Neuronal stem cell (in vitro differentiated cells): ENCODE measurements around the gene IGSF9.

ENCODE experiments used
- DNase-seq: peaks from one replicate; pipeline ENCODE4 v3.0.0-alpha.2; 2013; ENCODE audit warnings: low spot score
- H2AFZ ChIP-seq: one replicate; pipeline ENCODE4 v1.6.1; 2013; ENCODE audit warnings: mild to moderate bottlenecking, low read length, inconsistent platforms
- H2AK5ac ChIP-seq: 2 replicates; pipeline ENCODE4 v1.6.1; 2013; ENCODE audit warnings: low read depth, mild to moderate bottlenecking, inconsistent platforms, low read length, moderate library complexity, mixed read lengths
- H2BK120ac ChIP-seq: 2 replicates; pipeline ENCODE4 v1.6.1; 2013; ENCODE audit warnings: low read depth, mild to moderate bottlenecking, inconsistent platforms, low read length, moderate library complexity, mixed read lengths
- H2BK12ac ChIP-seq: one replicate; pipeline ENCODE4 v1.6.1; 2013; ENCODE audit warnings: low read length, inconsistent platforms
- H2BK15ac ChIP-seq: 2 replicates; pipeline ENCODE4 v1.6.1; 2013; ENCODE audit warnings: mild to moderate bottlenecking, low read length, inconsistent platforms, mixed read lengths
- H2BK5ac ChIP-seq: one replicate; pipeline ENCODE4 v1.6.1; 2013; ENCODE audit warnings: inconsistent platforms, mild to moderate bottlenecking, low read length, moderate library complexity
- H3K14ac ChIP-seq: one replicate; pipeline ENCODE4 v1.6.1; 2013; ENCODE audit warnings: low read length, inconsistent platforms
- H3K18ac ChIP-seq: 2 replicates; pipeline ENCODE4 v1.6.1; 2013; ENCODE audit warnings: low read length, inconsistent platforms
- H3K23ac ChIP-seq: 2 replicates; pipeline ENCODE4 v1.6.1; 2013; ENCODE audit warnings: low read depth, mild to moderate bottlenecking, mixed read lengths, low read length, inconsistent platforms; ENCODE audit not compliant: poor library complexity
- H3K27ac ChIP-seq: replicated peaks from 3 replicates; pipeline ENCODE4 v1.5.1; 2013; ENCODE audit warnings: low read length, inconsistent platforms
- H3K27me3 ChIP-seq, 3 experiments: 2 replicates each; pipeline ENCODE4 v1.6.1; 2013; ENCODE audit warnings: low read length in 3 of 3, mild to moderate bottlenecking in 2 of 3, inconsistent platforms in 1 of 3, low read depth in 1 of 3, mixed read lengths in 1 of 3, moderate library complexity in 1 of 3; ENCODE audit not compliant: control insufficient read depth in 3 of 3, insufficient read depth in 3 of 3
- H3K36me3 ChIP-seq, 2 donors: replicated peaks in 1 of 2; 2 replicates each; pipeline ENCODE4 v1.6.1; 2013; ENCODE audit warnings: low read length in 2 of 2; ENCODE audit not compliant: control insufficient read depth in 2 of 2, insufficient read depth in 2 of 2
- H3K4ac ChIP-seq: 2 replicates; pipeline ENCODE4 v1.6.1; 2013; ENCODE audit warnings: inconsistent platforms, mild to moderate bottlenecking, low read length, moderate library complexity
- H3K4me1 ChIP-seq, 2 donors: 1 replicate in 1 of 2; 2 replicates in 1 of 2; pipeline ENCODE4 v1.6.1; 2013; ENCODE audit warnings: low read length in 2 of 2, low read depth in 1 of 2; ENCODE audit not compliant: control insufficient read depth in 2 of 2, insufficient read depth in 1 of 2
- H3K4me2 ChIP-seq: one replicate; pipeline ENCODE4 v1.6.1; 2013; ENCODE audit warnings: mild to moderate bottlenecking, low read length, inconsistent platforms; ENCODE audit not compliant: insufficient read depth, poor library complexity, severe bottlenecking
- H3K4me3 ChIP-seq, 2 donors: 2 replicates each; pipeline ENCODE4 v1.5.1; 2013; ENCODE audit warnings: low read length in 2 of 2, mild to moderate bottlenecking in 2 of 2, inconsistent platforms in 1 of 2, moderate library complexity in 1 of 2
- H3K79me1 ChIP-seq: one replicate; pipeline ENCODE4 v1.6.1; 2013; ENCODE audit warnings: low read depth, mild to moderate bottlenecking, inconsistent platforms, low read length, moderate library complexity
- H3K9ac ChIP-seq: one replicate; pipeline ENCODE4 v1.6.1; 2013; ENCODE audit warnings: mild to moderate bottlenecking, low read depth, low read length, inconsistent platforms; ENCODE audit not compliant: poor library complexity
- H3K9me3 ChIP-seq, 2 donors: replicated peaks in 1 of 2; 2 replicates each; pipeline versions ENCODE3 to v1.6.1; 2013; ENCODE audit warnings: low read length in 2 of 2, mild to moderate bottlenecking in 2 of 2, inconsistent platforms in 1 of 2, low read depth in 1 of 2, mixed read lengths in 1 of 2, moderate library complexity in 1 of 2; ENCODE audit not compliant: control insufficient read depth in 2 of 2, insufficient read depth in 1 of 2
- H4K8ac ChIP-seq: one replicate; pipeline ENCODE4 v1.6.1; 2013; ENCODE audit warnings: low read depth, mild to moderate bottlenecking, inconsistent platforms, low read length, moderate library complexity
- H4K91ac ChIP-seq: one replicate; pipeline ENCODE4 v1.6.1; 2013; ENCODE audit warnings: low read length, low read depth, mild to moderate bottlenecking, inconsistent platforms; ENCODE audit not compliant: poor library complexity
- WGBS, 2 donors: extraction: QIAGEN DNeasy Blood & Tissue Kit; methylation state at CpG; one replicate each; pipeline ENCODE4 v1.1.7; 2013; ENCODE audit warnings: missing lambda C conversion rate in 2 of 2, mixed read lengths in 1 of 2; ENCODE audit not compliant: insufficient read length in 2 of 2, insufficient replicate concordance in 1 of 2; ENCODE audit errors: extremely low coverage in 2 of 2; 5-methylcytosine and 5-hydroxymethylcytosine counted together

Gene IGSF9

GRCh38 chr1:159914252-159915018 is 31.0 kb downstream of the IGSF9 start:
- no peak overlapping the region for H2BK12ac ChIP-seq
- H2AK5ac ChIP-seq = peak overlapping the region; percentile 9
- H2BK15ac ChIP-seq = peak overlapping the region; percentile 16
- no peaks in the 10 kb centered on the region for H3K9me3 ChIP-seq
- H3K18ac ChIP-seq = no peak overlapping the region
- H4K8ac ChIP-seq = no peak overlapping the region
- H3K27me3 ChIP-seq = peaks cover 0 to 4% (median 0%) of the 10 kb centered on the region in 3 experiments
- no peaks in the 10 kb centered on the region for H3K79me1 ChIP-seq
- H3K27ac ChIP-seq = no peak overlapping the region
- peaks cover 24 to 30% of the 10 kb centered on the region in 2 donors for H3K4me1 ChIP-seq
- no peak overlapping the region for H4K91ac ChIP-seq
- H2BK120ac ChIP-seq = no peak overlapping the region
- peak overlapping the region; percentile 24 for H3K9ac ChIP-seq
- H2AFZ ChIP-seq = no peak overlapping the region
- H3K36me3 ChIP-seq = no peaks in the 10 kb centered on the region
- H3K4me2 ChIP-seq = no peak overlapping the region
- H3K4me3 ChIP-seq = no peak overlapping the region
- no peak overlapping the region for H3K23ac ChIP-seq
- no peak overlapping the region for H3K4ac ChIP-seq
- H2BK5ac ChIP-seq = no peak overlapping the region
- no peak overlapping the region for H3K14ac ChIP-seq
- no CpG with 5 or more reads among the region's 10 CpGs for WGBS, 2 donors
- no peak for DNase-seq

- Histone ChIP-seq H3K18ac (peak overlapping the region; percentile 18), H2AK5ac (peak overlapping the region; percentile 9), H3K79me1 (no peaks in the 10 kb centered on the region), H2BK12ac (no peak overlapping the region), H3K9ac (no peak overlapping the region), H3K27ac (no peak overlapping the region), H4K8ac (no peak overlapping the region), H3K4me3 (peak overlapping the region in 1 of 2 donors; percentile 37), H2AFZ (no peak overlapping the region), H2BK120ac (no peak overlapping the region), H3K4ac (no peak overlapping the region), H3K23ac (no peak overlapping the region), H3K4me2 (no peak overlapping the region), H3K9me3 (no peaks in the 10 kb centered on the region), H3K27me3 (peaks cover 0 to 4% (median 0%) of the 10 kb centered on the region in 3 experiments), H2BK15ac (no peak overlapping the region), H4K91ac (no peak overlapping the region), H3K4me1 (peaks cover 24 to 30% of the 10 kb centered on the region in 2 donors), H3K14ac (no peak overlapping the region), H3K36me3 (no peaks in the 10 kb centered on the region), H2BK5ac (no peak overlapping the region)
- no peak for DNase-seq
- WGBS, 2 donors = no CpG with 5 or more reads among the region's 5 CpGs
Measured at GRCh38 chr1:159913451-159914192, 31.8 kb downstream of the IGSF9 start.

GRCh38 chr1:159911326-159912070 is 33.9 kb downstream of the IGSF9 start:
- Histone ChIP-seq H4K91ac (no peak overlapping the region), H3K27me3 (peaks cover 0 to 17% (median 0%) of the 10 kb centered on the region in 3 experiments), H2BK120ac (no peak overlapping the region), H2BK15ac (no peak overlapping the region), H3K36me3 (no peaks in the 10 kb centered on the region), H3K4ac (no peak overlapping the region), H4K8ac (no peak overlapping the region), H2BK5ac (no peak overlapping the region), H3K27ac (no peak overlapping the region), H3K18ac (peak overlapping the region; percentile 7), H3K9me3 (no peaks in the 10 kb centered on the region), H2BK12ac (no peak overlapping the region), H3K4me2 (no peak overlapping the region), H3K14ac (no peak overlapping the region), H3K4me3 (no peak overlapping the region), H3K23ac (no peak overlapping the region), H2AK5ac (no peak overlapping the region), H3K79me1 (no peaks in the 10 kb centered on the region), H2AFZ (no peak overlapping the region), H3K4me1 (peaks cover 20 to 22% of the 10 kb centered on the region in 2 donors), H3K9ac (no peak overlapping the region)
- no peak for DNase-seq
- no CpG with 5 or more reads among the region's 6 CpGs for WGBS, 2 donors
